ENCODE data around the gene STXBP1.

The STXBP1 gene

DNA sequence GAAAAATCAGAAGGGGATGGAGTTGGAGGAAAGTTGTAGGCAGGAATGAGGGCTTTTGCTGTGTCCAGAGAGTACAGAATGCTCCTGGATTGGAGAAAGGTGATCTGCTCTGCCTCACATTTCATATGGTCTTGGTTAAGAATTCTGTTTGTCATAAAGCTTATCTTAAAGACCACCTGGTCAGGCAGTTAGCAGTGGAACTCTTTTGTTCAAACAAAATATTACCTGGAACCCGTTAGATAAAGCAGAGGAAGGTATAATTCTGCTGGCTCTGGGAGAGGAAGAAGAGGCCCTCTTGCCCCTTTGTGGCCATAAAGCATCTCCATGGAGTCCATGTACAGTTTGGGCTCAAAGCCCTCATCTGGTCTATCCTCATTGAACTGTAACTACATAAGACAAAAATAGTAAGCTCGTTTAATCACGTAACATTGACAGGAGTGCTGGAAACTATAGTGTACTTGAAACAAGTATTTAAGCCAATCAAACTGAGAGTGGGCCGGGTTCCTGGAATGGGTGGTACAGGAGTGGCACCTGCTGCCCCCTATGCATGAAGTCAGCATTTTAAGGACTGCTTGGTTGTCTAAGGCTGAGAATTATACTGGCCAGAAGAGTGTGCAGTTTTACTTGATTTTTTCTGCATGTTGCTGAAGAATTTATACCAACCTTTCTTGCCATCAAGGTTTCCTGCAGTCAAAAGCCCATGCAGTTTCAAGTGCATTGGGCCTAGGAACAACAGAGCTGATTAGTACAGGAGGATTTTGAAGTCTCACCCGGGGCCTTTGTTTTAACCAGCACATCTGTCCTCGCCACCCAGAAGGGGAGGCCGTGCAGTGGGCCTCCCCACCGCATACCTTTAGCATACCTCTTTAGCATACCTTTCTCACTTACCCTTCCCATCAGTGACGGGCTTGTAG, 39.9 kb downstream of the STXBP1 start:
- Histone ChIP-seq H3K27me3 (ENCODE audit: control insufficient read depth in 2 of 2, insufficient read depth in 2 of 2, low read length in 2 of 2) (no peaks in the 10 kb centered on the region), H3K27ac (ENCODE audit: low read depth in 2 of 2, low read length in 2 of 2) (no peak overlapping the region), H3K9ac (ENCODE audit: low read depth in 1 of 2, low read length in 2 of 2) (no peak overlapping the region), H3K9me3 (ENCODE audit: control insufficient read depth in 2 of 2, low read length in 2 of 2) (no peaks in the 10 kb centered on the region), H3K4me3 (ENCODE audit: low read length in 2 of 2) (no peak overlapping the region), H3K4me1 (ENCODE audit: control insufficient read depth in 2 of 2, insufficient read depth in 2 of 2, low read length in 2 of 2) (no peaks in the 10 kb centered on the region), H3K36me3 (ENCODE audit: control insufficient read depth in 2 of 2, insufficient read depth in 2 of 2, low read length in 2 of 2) (peaks cover 0 to 3% of the 10 kb centered on the region in 2 donors)

DNA sequence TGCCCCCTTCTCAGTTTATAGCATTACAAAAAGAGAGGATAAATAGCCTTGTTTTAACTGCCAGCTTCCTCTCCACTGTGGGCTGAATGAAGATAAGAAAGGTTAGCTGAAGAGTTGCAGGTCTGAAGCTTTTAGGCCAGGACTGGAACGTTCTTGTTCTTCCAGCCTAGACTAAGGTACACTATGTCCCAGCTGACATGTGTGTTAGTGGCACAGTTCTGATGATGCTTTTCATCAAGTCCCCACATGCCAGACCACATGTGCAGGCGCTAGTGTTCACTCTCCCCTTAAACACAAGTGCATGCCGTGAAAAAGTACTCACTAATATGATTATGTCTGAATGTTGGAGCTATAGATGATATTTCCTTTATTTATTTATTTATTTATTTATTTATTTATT, 40.7 kb downstream of the STXBP1 start:
- Histone ChIP-seq H3K4me1 (ENCODE audit: control insufficient read depth in 2 of 2, insufficient read depth in 2 of 2, low read length in 2 of 2) (no peaks in the 10 kb centered on the region), H3K27ac (ENCODE audit: low read depth in 2 of 2, low read length in 2 of 2) (no peak overlapping the region), H3K9ac (ENCODE audit: low read depth in 1 of 2, low read length in 2 of 2) (no peak overlapping the region), H3K4me3 (ENCODE audit: low read length in 2 of 2) (no peak overlapping the region), H3K36me3 (ENCODE audit: control insufficient read depth in 2 of 2, insufficient read depth in 2 of 2, low read length in 2 of 2) (peaks cover 0 to 3% of the 10 kb centered on the region in 2 donors), H3K27me3 (ENCODE audit: control insufficient read depth in 2 of 2, insufficient read depth in 2 of 2, low read length in 2 of 2) (no peaks in the 10 kb centered on the region), H3K9me3 (ENCODE audit: control insufficient read depth in 2 of 2, low read length in 2 of 2) (no peaks in the 10 kb centered on the region)

DNA sequence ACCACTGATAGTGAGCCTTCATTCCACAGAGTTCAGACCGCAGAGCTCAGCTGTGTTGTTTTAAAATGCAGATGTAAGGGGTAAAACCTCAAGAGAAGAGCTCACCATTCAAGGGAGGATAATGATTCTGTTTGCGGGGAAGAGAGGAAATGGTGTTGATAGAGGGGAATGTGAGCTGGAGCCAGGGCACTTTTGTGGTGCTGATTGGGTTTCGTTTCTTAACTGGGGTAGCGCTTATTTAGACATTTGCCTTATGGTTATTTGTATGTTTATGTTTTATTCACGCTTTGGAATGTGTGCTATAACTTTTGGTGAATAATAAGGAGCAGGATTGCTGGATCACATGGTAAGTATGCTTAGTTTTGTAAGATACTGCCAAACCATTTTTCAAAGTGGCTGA, 42.5 kb downstream of the STXBP1 start:
- peaks cover 0 to 3% of the 10 kb centered on the region in 2 donors for H3K36me3 ChIP-seq (ENCODE audit: control insufficient read depth in 2 of 2, insufficient read depth in 2 of 2, low read length in 2 of 2)
- H3K9ac ChIP-seq (ENCODE audit: low read depth in 1 of 2, low read length in 2 of 2) = no peak overlapping the region
- H3K4me1 ChIP-seq (ENCODE audit: control insufficient read depth in 2 of 2, insufficient read depth in 2 of 2, low read length in 2 of 2) = no peaks in the 10 kb centered on the region
- no peak overlapping the region for H3K27ac ChIP-seq (ENCODE audit: low read depth in 2 of 2, low read length in 2 of 2)
- no peak overlapping the region for H3K4me3 ChIP-seq (ENCODE audit: low read length in 2 of 2)
- H3K9me3 ChIP-seq (ENCODE audit: control insufficient read depth in 2 of 2, low read length in 2 of 2) = no peaks in the 10 kb centered on the region
- no peaks in the 10 kb centered on the region for H3K27me3 ChIP-seq (ENCODE audit: control insufficient read depth in 2 of 2, insufficient read depth in 2 of 2, low read length in 2 of 2)

DNA sequence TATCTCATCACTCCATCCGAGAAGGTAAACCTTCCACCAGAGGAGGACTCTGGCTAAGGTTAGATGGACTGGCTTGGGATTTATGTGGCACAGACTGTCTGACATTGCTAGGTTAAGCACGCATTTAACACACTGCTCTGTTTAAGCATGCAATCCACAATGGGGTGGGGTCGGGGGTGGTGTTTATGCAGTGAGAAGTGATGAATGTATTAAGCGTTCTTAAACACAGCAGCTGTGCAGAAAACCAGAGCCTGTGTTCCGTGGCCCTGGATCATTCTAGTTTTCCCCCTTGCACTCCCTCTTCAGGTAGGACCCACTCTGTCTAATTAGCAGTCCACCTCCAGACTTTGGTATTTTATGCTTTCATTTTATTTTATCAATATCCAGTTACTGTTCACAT, 46.4 kb downstream of the STXBP1 start:
- no peaks in the 10 kb centered on the region for H3K9me3 ChIP-seq (ENCODE audit: control insufficient read depth in 2 of 2, low read length in 2 of 2)
- H3K27me3 ChIP-seq (ENCODE audit: control insufficient read depth in 2 of 2, insufficient read depth in 2 of 2, low read length in 2 of 2) = no peaks in the 10 kb centered on the region
- H3K4me1 ChIP-seq (ENCODE audit: control insufficient read depth in 2 of 2, insufficient read depth in 2 of 2, low read length in 2 of 2) = no peaks in the 10 kb centered on the region
- no peak overlapping the region for H3K9ac ChIP-seq (ENCODE audit: low read depth in 1 of 2, low read length in 2 of 2)
- H3K36me3 ChIP-seq (ENCODE audit: control insufficient read depth in 2 of 2, insufficient read depth in 2 of 2, low read length in 2 of 2) = peaks cover 0 to 9% of the 10 kb centered on the region in 2 donors
- no peak overlapping the region for H3K4me3 ChIP-seq (ENCODE audit: low read length in 2 of 2)
- no peak overlapping the region for H3K27ac ChIP-seq (ENCODE audit: low read depth in 2 of 2, low read length in 2 of 2)

DNA sequence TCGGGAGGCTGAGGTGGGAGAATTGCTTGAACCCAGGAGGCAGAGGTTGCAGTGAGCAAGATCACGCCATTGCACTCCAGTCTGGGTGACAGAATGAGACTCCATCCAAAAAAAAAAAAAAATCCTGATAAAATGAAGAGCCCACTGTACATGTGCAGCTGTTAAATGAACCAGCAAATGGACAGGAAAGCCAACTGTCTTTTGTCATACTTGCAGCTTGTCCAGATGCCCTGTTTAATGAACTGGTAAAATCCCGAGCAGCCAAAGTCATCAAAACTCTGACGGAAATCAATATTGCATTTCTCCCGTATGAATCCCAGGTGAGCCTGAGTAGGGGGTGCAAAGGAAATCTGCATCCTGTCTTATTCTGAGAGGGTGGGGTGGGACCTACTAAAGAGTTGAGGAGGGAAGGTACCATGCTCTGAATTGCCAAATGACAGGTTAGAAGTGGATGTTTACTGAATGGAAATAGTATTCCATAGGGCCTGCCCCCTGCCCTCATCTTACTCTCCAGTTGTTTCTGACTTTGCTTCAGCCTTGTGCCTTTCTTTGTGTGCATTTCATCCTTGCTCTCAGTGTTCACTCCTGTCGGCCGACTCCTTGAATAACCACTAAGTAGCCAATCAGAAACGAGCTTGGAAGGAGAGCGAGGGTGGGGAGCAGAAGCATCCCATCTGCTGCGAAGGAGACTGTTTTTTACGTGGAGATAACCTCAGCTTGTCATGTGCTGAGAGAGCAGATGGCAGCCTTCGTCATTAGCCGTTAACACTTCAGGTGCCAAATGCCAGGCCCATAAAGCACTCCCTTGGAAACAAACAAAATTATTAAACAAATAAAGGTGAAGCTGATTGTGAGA, 49.0 kb downstream of the STXBP1 start:
- H3K9ac ChIP-seq (ENCODE audit: low read depth in 1 of 2, low read length in 2 of 2) = no peak overlapping the region
- peaks cover 0 to 11% of the 10 kb centered on the region in 2 donors for H3K4me1 ChIP-seq (ENCODE audit: control insufficient read depth in 2 of 2, insufficient read depth in 2 of 2, low read length in 2 of 2)
- peak overlapping the region; percentile 46 to 60 for H3K27ac ChIP-seq (ENCODE audit: low read depth in 2 of 2, low read length in 2 of 2)
- peaks cover 0 to 6% of the 10 kb centered on the region in 2 donors for H3K36me3 ChIP-seq (ENCODE audit: control insufficient read depth in 2 of 2, insufficient read depth in 2 of 2, low read length in 2 of 2)
- no peaks in the 10 kb centered on the region for H3K27me3 ChIP-seq (ENCODE audit: control insufficient read depth in 2 of 2, insufficient read depth in 2 of 2, low read length in 2 of 2)
- H3K4me3 ChIP-seq (ENCODE audit: low read length in 2 of 2) = no peak overlapping the region
- no peaks in the 10 kb centered on the region for H3K9me3 ChIP-seq (ENCODE audit: control insufficient read depth in 2 of 2, low read length in 2 of 2)

DNA sequence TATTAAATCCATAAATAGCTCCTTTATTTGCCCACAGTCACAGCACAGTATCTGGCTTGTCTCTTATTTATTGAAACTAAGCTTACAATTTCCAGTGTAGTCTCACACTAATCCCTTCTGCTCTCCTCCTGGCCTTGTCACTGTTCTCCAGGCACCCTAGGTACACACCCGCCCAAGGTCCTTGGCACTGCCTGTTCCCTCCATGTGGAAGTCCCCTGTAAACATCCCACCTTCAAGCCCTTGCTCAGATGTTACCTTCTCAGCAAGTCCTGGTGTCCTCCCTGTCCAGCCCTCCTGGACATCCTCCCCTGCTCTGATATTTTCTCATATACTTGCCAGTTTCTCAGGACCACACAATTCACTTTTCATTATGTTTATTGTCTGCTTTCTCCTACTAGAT, 50.5 kb downstream of the STXBP1 start:
- no peaks in the 10 kb centered on the region for H3K27me3 ChIP-seq (ENCODE audit: control insufficient read depth in 2 of 2, insufficient read depth in 2 of 2, low read length in 2 of 2)
- peaks cover 0 to 11% of the 10 kb centered on the region in 2 donors for H3K4me1 ChIP-seq (ENCODE audit: control insufficient read depth in 2 of 2, insufficient read depth in 2 of 2, low read length in 2 of 2)
- H3K4me3 ChIP-seq (ENCODE audit: low read length in 2 of 2) = no peak overlapping the region
- no peak overlapping the region for H3K9ac ChIP-seq (ENCODE audit: low read depth in 1 of 2, low read length in 2 of 2)
- no peaks in the 10 kb centered on the region for H3K9me3 ChIP-seq (ENCODE audit: control insufficient read depth in 2 of 2, low read length in 2 of 2)
- H3K27ac ChIP-seq (ENCODE audit: low read depth in 2 of 2, low read length in 2 of 2) = no peak overlapping the region
- peaks cover 0 to 6% of the 10 kb centered on the region in 2 donors for H3K36me3 ChIP-seq (ENCODE audit: control insufficient read depth in 2 of 2, insufficient read depth in 2 of 2, low read length in 2 of 2)

DNA sequence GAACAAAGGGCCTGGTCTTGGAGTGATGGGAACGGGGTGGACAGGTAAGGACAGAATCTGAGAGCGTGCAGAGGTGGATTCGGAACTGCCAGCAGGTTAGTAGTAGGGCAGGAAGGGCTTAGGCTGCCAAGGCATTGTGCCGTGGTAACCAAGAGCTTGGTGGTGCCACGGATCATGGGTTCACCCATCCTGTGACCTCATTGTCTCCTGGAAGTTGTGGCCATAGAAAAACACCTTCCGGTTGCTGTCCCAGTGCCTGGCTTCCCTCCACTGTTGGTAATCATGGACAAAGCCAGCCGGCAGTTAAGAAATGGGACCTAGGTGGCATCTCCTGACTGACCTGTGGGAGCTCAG, 52.2 kb downstream of the STXBP1 start:
- no peaks in the 10 kb centered on the region for H3K27me3 ChIP-seq (ENCODE audit: control insufficient read depth in 2 of 2, insufficient read depth in 2 of 2, low read length in 2 of 2)
- peaks cover 0 to 6% of the 10 kb centered on the region in 2 donors for H3K36me3 ChIP-seq (ENCODE audit: control insufficient read depth in 2 of 2, insufficient read depth in 2 of 2, low read length in 2 of 2)
- no peaks in the 10 kb centered on the region for H3K9me3 ChIP-seq (ENCODE audit: control insufficient read depth in 2 of 2, low read length in 2 of 2)
- peaks cover 0 to 11% of the 10 kb centered on the region in 2 donors for H3K4me1 ChIP-seq (ENCODE audit: control insufficient read depth in 2 of 2, insufficient read depth in 2 of 2, low read length in 2 of 2)
- no peak overlapping the region for H3K9ac ChIP-seq (ENCODE audit: low read depth in 1 of 2, low read length in 2 of 2)
- H3K27ac ChIP-seq (ENCODE audit: low read depth in 2 of 2, low read length in 2 of 2) = peak overlapping the region in 1 of 2 donors; percentile 17
- H3K4me3 ChIP-seq (ENCODE audit: low read length in 2 of 2) = no peak overlapping the region

DNA sequence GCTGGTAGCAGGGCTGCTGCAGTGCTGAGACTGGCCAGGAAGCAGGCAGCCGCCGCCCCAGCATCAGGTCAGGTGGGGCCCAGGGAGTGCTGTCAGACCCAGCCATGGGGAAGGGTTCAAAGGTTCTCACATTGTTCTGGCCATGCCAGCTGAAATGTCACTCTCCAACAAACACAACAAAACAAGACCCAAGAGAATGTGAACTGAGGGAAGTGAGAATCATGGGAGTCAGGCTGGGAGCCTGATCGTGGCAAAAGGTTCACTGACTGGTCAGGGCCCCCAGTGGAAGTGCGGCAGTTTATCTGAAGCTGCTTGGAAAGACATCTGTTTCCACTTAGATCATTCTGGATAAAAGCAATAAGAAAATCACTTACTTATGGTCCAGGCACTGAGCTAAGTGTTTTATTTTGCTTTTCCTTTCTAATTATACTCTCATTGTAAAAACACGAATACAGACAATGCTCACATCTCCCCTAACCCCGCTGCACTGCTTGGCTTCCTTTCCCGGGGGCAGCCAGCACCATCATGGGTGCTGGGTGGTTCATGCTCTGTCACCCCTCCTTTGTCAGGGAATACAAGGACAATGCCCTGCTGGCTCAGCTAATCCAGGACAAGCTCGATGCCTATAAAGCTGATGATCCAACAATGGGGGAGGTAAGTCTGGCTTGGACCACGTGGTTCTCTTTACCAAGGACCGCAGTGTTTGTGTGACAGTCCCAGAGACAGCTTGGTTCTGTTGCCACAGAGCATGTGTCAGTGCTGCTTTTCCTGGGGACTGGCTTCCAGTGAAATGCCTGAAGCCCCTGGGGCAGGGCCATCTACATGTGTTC, 52.8 kb downstream of the STXBP1 start:
- H3K9ac ChIP-seq (ENCODE audit: low read depth in 1 of 2, low read length in 2 of 2) = no peak overlapping the region
- no peaks in the 10 kb centered on the region for H3K9me3 ChIP-seq (ENCODE audit: control insufficient read depth in 2 of 2, low read length in 2 of 2)
- no peaks in the 10 kb centered on the region for H3K27me3 ChIP-seq (ENCODE audit: control insufficient read depth in 2 of 2, insufficient read depth in 2 of 2, low read length in 2 of 2)
- H3K4me1 ChIP-seq (ENCODE audit: control insufficient read depth in 2 of 2, insufficient read depth in 2 of 2, low read length in 2 of 2) = peaks cover 0 to 11% of the 10 kb centered on the region in 2 donors
- peak overlapping the region in 1 of 2 donors; percentile 17 for H3K27ac ChIP-seq (ENCODE audit: low read depth in 2 of 2, low read length in 2 of 2)
- H3K36me3 ChIP-seq (ENCODE audit: control insufficient read depth in 2 of 2, insufficient read depth in 2 of 2, low read length in 2 of 2) = peaks cover 0 to 6% of the 10 kb centered on the region in 2 donors
- no peak overlapping the region for H3K4me3 ChIP-seq (ENCODE audit: low read length in 2 of 2)

DNA sequence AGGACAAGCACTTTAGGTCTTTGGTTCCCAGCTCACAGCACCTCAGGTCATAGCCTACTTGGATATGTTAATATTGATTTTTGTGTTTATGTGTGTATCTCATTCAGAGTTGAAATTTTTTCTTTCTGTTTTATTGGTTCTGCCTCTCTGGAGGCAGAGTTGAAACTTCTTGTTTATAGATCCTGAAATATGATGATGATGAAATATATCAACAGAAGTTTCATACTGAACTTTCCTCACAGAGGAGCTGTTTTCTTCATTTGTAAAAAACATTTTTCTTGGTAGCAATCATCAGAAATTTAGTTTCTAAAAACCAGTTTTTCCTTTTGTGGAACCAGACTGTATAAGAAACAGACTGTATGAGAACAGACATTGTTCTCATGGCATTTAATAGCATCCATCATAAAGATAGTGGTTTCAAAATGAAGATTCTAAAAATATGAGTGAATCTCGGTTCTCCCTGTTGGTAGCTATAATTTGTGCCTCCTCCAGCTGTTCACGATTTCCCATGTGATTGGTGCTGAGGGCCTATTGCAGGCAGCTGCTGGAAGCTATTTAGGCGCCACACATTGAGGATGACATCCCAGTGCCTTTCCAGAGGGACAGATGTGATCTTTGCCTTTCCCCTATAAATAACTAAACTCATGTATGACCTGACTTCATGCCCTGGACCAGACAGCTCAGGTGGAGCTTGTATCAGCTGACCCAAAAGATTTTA, 55.2 kb downstream of the STXBP1 start:
- Histone ChIP-seq H3K27ac (ENCODE audit: low read depth in 2 of 2, low read length in 2 of 2) (no peak overlapping the region), H3K36me3 (ENCODE audit: control insufficient read depth in 2 of 2, insufficient read depth in 2 of 2, low read length in 2 of 2) (peaks cover 0 to 6% of the 10 kb centered on the region in 2 donors)

More for the DNA sequence above, 55.2 kb downstream of the STXBP1 start:
- H3K9ac ChIP-seq (ENCODE audit: low read depth in 1 of 2, low read length in 2 of 2) = no peak overlapping the region
- no peaks in the 10 kb centered on the region for H3K27me3 ChIP-seq (ENCODE audit: control insufficient read depth in 2 of 2, insufficient read depth in 2 of 2, low read length in 2 of 2)
- no peak overlapping the region for H3K4me3 ChIP-seq (ENCODE audit: low read length in 2 of 2)
- H3K4me1 ChIP-seq (ENCODE audit: control insufficient read depth in 2 of 2, insufficient read depth in 2 of 2, low read length in 2 of 2) = peaks cover 0 to 11% of the 10 kb centered on the region in 2 donors
- H3K9me3 ChIP-seq (ENCODE audit: control insufficient read depth in 2 of 2, low read length in 2 of 2) = no peaks in the 10 kb centered on the region

All from mucosa of rectum (tissue), 2 donors.